NCI-H1417 treated with DMSO at 0.1 percent for 48 hours (cell line): ENCODE data around the gene STARD10.

Experiments
- DNase-seq: peaks from one replicate; lab custom pipeline; 2025; lab: John Stamatoyannopoulos, UW

Gene STARD10

DNA sequence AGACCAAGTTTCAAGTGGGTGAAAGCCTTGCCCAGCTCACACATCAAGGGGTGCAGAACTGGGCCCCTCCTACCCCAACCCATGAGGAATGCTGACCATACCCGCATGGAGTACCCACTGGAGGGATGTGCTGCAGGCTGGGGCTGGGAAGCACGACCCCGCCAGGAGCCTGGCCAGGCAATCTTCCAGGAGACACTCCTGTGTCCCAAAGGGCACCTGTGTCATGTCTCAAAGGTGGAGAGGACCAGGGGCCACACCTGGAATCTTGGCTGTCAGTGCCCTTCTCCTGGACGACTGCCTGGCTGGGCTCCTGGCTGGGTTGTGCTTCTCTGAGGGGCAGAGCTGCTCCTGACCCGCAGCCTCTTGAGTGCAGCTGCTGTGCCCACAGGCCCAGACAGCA lies 48.3 kb downstream of the STARD10 start:
- no peak for DNase-seq

- no peak for DNase-seq
Measured at GRCh38 chr11:72744474-72744873, 49.4 kb downstream of the STARD10 start.

DNA sequence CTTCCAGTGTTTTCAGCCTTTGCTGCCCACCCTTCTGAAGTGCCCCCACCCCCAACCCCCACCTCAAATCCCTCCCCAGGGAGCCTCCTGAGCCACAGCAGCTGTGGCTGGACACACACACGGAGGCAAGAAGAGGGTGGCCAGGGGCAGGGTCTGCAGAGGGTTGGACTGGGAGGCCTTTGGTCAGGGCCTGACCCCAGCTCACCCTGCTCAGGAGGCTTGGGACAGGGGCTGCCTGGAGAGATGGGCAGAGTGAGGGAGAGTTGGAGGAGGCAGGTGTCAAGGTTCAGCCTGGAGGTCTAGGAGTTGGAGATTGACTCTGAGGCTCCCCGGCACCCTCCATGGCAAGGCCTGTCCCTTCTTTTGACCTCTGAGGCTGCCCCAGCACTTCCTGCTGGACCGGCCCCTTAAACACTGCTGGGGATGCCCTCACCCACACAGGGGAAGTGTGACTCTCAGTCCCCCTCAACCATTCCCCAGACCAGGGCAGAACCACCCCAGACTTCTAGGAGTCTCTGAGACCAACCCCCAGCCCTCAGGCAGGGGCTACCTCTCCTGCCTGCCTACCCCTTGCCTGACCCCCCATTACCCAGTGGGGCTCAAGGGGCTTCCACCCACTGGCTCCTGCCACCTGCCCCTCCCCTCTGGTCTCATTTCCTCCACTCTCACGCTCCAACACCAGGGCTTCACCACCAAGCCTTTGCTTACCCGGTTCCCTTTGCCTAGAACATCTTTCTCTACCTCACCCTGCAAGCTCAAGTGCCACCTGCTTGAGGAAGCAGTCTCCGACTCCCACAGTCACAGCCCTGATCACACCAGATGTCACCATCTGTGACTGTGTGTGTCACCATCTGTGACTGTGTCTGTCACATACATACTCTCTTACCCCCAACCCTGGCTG lies 50.3 kb downstream of the STARD10 start:
- DNase-seq: no peak

GRCh38 chr11:72742513-72743320 lies 51.1 kb downstream of the STARD10 start:
- no peak for DNase-seq

GRCh38 chr11:72741849-72742512 lies 51.9 kb downstream of the STARD10 start:
- no peak for DNase-seq

DNA sequence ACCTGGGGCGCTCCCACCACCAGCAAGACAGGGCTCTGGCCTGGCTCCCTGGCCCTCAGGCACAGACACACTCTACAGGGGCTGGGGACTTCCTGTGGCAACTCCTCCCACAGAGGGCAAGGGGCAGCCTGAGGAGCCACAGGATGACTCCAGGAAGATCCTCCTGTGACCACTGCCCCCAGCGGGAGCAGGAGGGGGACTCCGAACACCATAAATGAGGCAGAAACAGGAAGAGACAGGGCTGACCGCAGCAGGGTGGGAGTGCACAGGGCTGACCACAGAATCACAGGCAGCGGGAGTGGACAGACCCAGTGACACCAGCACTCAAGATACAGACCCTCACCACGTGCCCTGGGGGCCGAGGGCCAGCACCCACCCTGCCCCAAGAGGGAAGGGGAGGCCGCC lies 52.4 kb downstream of the STARD10 start:
- no peak for DNase-seq

DNA sequence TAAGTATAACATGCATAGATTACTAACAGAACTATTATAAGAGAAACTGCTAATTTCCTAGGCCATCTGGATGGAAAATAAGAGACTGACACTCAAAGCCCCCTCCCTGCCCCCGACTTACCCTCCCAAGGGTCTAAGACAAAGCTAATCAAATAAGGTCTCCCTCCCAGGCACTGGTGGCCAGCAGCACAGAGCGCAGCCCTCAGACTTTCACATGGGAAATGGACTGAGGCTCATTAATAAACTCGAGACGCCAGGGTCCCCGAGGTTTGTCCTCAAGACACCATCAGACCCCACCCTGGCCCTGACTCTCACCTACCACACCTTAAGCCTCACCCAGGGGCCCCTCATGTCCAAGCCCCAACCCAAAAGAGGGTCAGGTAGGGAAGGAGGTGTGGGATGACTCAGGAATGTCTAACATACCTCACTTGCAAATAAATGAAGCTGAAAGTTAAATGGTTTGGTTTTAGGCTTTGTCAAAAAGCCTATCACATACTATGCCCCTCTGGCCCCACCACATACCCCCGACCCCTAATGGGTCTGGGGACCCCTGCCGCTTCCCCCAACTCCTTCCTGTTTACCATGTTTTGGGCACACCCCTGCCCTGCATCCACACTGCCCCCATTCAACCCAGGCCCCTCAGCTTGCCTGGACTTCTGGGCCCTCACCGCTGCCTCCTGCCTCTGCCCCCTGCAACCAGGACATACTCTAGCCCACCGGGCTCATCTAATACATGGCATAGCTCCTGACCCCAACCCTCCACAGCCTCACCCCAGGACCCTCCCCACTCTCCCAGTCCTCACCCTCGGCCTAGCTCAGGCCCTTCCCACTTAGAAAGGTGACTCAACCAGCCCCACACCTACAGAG lies 53.1 kb downstream of the STARD10 start:
- no peak for DNase-seq

DNA sequence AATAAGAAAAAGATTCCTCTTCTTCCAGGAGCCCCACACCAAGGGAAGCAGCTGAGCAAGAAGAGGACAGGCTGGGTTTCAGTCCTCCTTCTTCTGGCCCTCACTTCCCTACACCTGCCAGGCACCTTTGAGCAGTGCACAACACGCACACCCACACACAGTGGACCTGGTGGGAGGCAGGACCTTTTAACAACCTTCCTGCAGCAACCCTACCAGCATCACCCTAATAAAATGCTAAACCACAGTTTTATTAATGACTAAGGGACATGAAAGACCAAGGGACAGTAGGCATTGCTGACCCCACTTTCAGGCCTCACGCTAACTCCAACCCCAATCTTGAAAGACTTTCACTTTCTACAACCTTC lies 53.8 kb downstream of the STARD10 start:
- no peak for DNase-seq

- DNase-seq: no peak
Measured at GRCh38 chr11:72739240-72740059, 54.4 kb downstream of the STARD10 start.

DNA sequence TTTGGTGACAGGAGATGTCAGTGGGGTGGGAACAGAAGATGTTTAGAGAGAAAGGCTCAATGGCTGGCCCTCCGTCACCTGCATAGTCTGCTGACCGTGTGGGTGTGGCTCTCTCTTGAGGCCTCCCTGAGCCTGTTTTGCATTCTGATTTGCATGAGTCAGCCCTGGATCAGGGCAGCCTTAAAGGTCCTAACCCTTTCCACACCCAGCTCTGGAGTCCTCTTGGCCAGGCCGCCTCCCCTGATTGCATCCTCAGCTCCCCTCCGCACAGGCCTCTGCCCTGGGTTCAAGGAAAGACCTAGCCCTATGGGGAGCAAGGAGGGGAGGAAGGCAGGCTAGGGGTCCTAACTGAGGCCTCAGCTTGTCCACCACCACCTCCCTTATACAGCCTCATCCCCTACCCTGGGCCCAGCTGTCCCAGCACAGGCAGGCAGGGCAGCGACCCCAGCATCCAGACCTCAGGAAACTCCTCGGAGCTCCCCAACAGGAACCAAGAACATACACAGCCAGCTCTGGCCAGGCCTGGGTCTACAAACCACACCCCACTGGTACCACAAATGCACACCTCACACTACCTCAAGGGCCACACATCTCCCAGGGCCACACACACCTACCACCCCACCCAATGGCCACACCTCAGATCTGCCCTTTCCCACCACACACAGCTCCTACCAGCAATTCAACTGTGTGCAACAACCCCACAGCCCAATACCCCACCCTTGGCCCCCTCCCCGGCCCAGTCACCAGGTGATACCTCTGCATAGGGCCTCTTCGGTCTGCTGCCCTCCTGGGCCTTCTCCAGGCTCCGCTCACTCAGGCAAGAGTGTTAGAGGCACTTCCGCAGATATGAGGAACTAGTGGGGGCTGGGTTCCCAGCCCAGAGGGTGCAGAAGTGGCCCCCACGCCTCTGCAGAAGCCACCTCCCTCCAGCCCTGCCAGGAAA lies 55.4 kb downstream of the STARD10 start:
- no peak for DNase-seq

DNA sequence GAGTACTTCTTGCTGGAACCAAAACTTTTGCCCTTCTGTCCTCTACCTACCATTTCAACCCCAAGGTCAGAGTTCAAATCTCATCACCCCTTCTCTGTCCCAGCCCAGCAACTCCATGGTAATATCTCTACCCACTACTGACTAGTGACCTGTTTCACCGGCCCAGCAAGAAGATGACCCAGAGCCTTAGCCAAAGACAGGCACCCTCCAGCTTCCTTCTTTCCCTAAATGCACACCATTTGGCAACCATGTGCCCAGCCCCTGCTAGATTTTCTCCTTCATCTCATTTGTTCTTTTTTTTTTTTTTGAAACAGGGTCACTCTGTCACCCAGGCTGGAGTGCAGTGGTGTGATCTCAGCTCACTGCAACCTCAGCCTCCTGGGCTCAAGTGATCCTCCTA lies 56.5 kb downstream of the STARD10 start:
- no peak for DNase-seq

- no peak for DNase-seq
Measured at GRCh38 chr11:72736452-72737069, 57.3 kb downstream of the STARD10 start.

DNA sequence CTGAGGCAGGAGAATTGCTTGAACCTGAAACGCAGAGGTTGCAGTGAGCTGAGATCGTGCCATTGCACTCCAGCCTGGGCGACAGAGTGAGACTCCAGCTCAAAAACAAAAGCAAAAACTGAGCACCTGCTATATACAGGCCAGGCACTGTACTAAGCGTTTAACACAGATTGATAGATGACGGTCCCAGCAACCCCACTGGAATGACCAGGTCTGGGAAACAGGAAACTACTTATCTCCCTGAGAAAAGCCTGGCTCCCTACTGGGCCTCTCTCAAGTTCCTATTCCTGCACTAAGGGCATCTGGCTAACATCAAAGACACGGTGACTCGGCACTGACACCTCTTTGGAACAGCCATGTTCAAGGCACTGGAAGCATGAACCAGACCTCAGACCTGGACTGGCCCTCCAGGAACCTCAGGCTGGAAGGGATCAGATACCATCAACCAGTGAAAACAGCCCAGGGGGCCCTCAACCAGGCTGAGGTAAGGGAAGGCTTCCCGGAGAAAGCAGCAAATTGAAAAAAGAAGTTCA lies 58.3 kb downstream of the STARD10 start:
- no peak for DNase-seq

DNA sequence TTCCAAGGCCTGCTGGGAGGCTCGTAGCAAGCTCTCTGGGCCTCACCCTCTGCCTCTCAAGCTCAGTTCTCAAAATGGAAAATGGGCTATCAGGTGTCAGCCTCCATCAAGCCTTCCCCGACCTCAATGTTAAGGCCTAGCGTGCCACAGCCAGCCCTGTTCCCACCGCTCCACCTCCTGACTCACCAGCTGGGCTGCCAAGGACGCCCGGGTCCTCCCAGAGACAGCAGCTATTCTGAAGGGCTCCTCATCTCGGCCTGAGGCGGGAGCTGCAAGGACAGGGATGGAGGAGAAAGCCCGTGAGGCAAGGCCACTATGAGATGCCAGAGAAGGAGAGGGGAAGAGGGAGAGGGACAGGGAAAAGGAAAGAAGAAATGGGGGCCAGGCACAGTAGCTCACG lies 61.5 kb downstream of the STARD10 start:
- no peak for DNase-seq

- DNase-seq: no peak
Measured at GRCh38 chr11:72730737-72731136, 63.1 kb downstream of the STARD10 start.

DNA sequence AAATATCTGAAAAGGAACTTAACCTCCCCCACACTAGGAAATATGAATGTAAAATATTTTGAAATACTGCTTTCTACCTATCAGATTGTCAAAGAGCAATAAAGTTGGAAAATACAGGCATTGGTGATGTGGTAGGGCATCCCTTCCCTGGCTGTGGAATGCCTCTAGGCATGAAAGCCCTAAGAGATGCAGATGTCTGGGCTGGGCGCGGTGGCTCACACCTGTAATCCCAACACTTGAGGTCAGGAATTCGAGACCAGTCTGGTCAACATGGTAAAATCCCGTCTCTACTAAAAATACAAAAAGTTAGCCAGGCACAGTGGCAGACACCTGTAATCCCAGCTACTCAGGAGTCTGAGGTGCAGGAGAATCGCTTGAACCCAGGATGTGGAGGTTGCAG lies 63.6 kb downstream of the STARD10 start:
- no peak for DNase-seq

DNA sequence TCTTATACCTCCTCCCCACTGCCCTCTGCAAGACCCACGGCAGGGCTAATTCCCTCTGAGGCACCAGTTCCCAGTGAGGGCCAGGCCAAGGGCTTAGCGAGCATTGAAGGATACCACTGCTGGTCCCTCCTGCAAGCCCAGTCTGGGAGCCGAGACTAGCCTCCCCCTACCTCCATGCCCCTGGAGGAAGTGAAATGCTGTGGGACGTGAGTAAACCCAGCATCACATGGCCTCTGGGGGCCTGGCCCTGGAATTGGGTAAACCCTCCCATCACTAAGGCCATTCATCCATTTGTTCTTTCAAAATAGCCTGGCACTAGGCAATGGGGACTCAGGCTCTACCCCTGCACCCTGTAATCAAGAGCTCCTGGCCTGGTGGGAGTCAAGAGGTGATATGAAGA lies 66.3 kb downstream of the STARD10 start:
- no peak for DNase-seq

DNA sequence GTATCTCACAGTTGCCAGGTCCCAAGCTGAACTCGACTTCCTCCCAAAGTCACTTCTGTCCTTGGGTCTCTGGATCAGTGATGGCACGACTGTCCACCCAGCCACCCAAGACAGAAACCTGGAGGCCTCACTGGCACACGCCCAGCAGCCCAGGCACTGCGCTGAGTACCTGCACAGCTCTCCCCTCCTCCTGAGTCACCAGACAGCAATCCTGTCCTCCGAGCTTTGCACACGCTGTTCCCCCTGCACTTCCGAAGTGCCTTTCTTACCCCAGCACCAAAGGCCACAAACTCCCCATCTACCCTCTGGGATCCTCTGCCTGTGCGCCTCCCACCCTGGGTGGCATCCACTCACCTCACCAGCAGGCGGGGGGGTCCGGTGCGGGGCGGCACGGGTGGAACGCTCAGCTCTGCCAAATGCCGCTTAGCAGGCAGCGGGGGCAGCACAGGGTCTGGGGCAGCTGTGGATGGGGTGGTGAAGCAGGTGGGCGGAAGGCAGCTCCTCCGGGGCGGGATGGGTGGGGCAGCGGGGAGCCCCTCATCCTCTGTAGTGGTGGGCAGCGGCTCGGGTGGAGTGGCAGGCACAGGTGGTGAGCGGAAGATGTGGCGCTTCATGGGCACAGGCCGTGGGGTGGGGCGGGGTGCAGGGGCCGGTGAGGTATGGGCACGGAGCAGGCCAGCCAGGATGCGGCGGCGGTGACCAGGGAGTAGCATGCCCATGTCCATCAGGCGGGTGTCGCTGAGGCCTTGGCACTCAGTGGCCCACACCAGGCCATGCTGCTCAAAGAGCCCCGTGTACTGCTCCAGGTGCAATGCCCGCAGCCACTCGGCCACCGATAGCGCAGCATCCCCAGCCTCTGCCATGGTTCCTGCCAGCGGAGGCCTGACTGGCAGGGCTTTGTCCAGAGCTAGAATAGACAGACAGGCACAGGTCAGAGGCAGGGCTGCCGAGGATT lies 67.3 kb downstream of the STARD10 start:
- DNase-seq: no peak
